Effector CD4-positive, alpha-beta T cell (primary cell): ENCODE data around the gene MYL3.
"Not testable (repeated sequence)": the region's sequence is repeated elsewhere in the genome, so short reads cannot be mapped to it uniquely, and the experiment has no call there.

ENCODE experiments used
- DNase-seq: peaks from one replicate; pipeline ENCODE4 v3.0.0-alpha.2; 2020

MYL3 gene

GRCh38 chr3:46823314-46823713 is 39.9 kb downstream of the MYL3 start:
- DNase-seq = not testable (repeated sequence)

- DNase-seq = no peak
Observed at GRCh38 chr3:46821553-46821952, 41.7 kb downstream of the MYL3 start.

DNA sequence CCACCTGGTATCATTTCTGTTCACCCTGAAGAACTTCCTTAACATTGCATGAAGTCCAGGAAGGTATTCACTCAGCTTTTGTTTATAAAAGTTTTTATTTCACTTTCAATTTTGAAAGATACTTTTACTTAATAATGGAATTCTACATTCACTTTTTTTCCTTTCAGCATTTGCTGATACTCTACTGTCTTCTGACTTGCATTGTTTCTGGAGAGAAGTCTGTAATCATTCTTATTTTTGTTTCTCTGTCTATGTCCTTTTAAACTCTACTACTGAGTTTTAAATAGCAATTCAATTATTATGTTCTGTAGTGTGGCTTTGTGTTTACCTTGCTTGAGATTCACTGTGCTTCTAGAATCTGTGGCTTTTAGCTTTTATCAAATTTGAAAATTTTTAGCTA is 42.4 kb downstream of the MYL3 start:
- DNase-seq = no peak

DNA sequence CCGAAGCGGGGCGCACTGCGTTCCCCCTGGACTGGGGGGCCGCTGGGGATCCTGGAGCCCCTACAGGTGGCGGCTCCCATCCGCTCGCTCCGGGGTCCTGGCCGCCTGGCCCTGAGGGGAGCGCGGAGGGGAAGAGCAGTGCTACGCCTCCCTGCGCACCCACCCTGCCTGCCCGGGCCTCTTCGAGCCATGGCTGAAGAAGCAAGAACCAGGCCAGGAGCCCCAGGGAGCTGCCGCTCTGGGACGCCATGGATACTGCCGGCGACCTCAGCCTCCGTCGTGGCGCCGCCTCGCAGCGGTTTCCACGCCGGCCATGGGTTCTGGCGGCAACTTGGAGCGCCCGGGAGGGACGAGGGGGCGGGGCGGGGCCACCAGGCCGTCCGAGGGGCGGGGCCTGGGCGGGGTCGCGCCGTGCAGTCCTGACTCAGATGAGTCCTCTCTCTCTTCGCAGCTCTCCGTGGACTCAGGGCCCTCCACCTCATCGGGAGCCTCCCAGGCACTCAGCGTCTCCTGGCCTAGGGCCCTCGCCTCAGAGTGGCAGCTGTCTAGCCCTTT is 50.9 kb downstream of the MYL3 start:
- peak; percentile 50 for DNase-seq

GRCh38 chr3:46811615-46812236 is 51.5 kb downstream of the MYL3 start:
- DNase-seq = no peak

DNA sequence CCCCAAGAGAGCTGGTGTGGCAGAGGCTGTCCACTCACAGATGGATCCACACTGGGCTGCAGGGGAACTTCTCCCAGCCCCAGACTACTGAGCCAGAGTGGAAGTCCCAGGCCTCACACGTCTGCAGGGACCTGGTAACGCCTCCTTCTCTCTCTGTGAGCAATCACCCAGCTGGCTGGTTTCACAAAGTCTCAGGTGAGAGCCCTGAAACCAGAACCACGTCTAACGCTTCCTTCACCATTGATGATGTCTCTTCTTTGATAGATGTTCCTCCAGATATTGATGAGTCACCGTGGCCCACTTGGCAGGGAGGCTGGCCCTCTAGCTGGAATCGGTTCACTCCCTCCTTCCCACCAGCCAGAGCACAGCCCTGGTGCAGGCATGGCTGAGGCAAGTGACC is 54.5 kb downstream of the MYL3 start:
- DNase-seq = not testable (repeated sequence)
